Measurements from ENCODE around the gene CMTM4. TPM values are rescaled to one million over a fixed set of nuclear protein-coding genes. Genes with fewer than 3 reads are reported as not detected.

CMTM4 gene
- total and polyA plus RNA-seq, 4 donors: 24.3 to 78.0 (median 32.0) TPM

DNA sequence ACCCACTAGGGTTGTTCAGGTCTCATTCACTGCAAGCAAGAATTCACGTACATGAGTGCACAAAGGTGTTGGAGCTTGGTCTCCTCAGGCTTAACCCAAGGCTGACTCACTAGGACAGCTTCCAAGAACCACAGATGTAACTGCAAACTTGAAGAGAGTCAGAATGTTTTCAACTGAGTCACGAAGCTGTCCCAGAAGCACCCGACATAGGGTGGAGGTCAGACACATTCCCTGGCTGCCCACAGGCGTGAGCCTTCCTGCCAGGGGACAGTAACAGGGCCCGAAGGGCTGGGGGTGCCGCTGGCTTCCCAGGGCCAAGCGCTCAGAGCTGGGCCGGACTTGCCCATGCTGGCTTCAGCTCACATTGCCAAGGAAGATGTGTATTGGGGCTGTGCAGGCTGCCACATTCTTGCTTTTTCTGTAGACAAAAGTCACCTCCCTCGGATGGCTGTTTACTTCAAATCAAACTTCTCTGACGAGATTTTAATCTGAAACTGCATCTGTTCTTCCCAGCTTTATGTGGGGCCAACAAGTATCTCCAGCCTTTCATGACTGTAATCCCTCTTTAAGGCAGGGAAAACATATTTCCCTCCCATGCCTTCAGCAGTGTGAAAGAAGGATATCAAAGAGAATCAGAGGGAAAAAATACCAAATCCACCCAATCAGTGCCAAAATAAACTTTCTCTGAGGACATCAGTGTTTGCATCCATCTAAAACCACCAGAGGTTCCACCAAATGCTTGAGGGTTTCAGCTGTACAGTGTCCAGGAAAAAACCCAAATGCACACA, 77.8 kb downstream of the CMTM4 start:
- WGBS, 2 donors: 77 to 89% methylated on average over 10 of the region's 10 CpGs
- no peak for DNase-seq
- no peak overlapping the region for H3K27ac ChIP-seq (ENCODE audit: low read depth in 1 of 2, low read length in 1 of 2)

GRCh38 chr16:66617728-66618127, 78.8 kb downstream of the CMTM4 start:
- 76 to 78% methylated on average over 7 of the region's 7 CpGs for WGBS, 2 donors
- Histone ChIP-seq H3K9me3 (ENCODE audit: control insufficient read depth in 4 of 4, insufficient read depth in 3 of 4, low read length in 3 of 4) (no peaks in the 10 kb centered on the region), H3K36me3 (ENCODE audit: control insufficient read depth in 4 of 4, insufficient read depth in 4 of 4, low read length in 4 of 4) (peaks cover under 1 to 19% (median 7%) of the 10 kb centered on the region in 4 donors), H3K4me1 (ENCODE audit: control insufficient read depth in 5 of 5, insufficient read depth in 5 of 5, low read length in 5 of 5) (peaks cover 0 to 2% (median 0%) of the 10 kb centered on the region in 5 donors), H3K27ac (ENCODE audit: low read depth in 1 of 2, low read length in 1 of 2) (no peak overlapping the region), H3K9ac (ENCODE audit: insufficient read depth in 1 of 2, low read length in 2 of 2) (no peak overlapping the region), H3K4me3 (no peak overlapping the region), H3K27me3 (ENCODE audit: control insufficient read depth in 3 of 3, insufficient read depth in 3 of 3, low read length in 2 of 3) (no peaks in the 10 kb centered on the region)
- no peak for TF ChIP-seq CTCF (IDR thresholded peaks at IDR 0.05; ENCODE audit: control extremely low read depth, extremely low read depth)
- no peak for ATAC-seq (ENCODE audit: insufficient read depth, low FRiP score)
- no peak for DNase-seq

More for the DNA sequence above, 77.8 kb downstream of the CMTM4 start:
- H3K4me3 ChIP-seq: no peak overlapping the region
- H3K9me3 ChIP-seq (ENCODE audit: control insufficient read depth in 4 of 4, insufficient read depth in 3 of 4, low read length in 3 of 4): no peaks in the 10 kb centered on the region
- peaks cover 0 to 17% (median 2%) of the 10 kb centered on the region in 4 donors for H3K36me3 ChIP-seq (ENCODE audit: control insufficient read depth in 4 of 4, insufficient read depth in 4 of 4, low read length in 4 of 4)
- no peak for TF ChIP-seq CTCF (IDR thresholded peaks at IDR 0.05; ENCODE audit: control extremely low read depth, extremely low read depth)
- no peak overlapping the region for H3K9ac ChIP-seq (ENCODE audit: insufficient read depth in 1 of 2, low read length in 2 of 2)
- H3K27me3 ChIP-seq (ENCODE audit: control insufficient read depth in 3 of 3, insufficient read depth in 3 of 3, low read length in 2 of 3): no peaks in the 10 kb centered on the region
- ATAC-seq (ENCODE audit: insufficient read depth, low FRiP score): peak; percentile 67
- H3K4me1 ChIP-seq (ENCODE audit: control insufficient read depth in 5 of 5, insufficient read depth in 5 of 5, low read length in 5 of 5): peaks cover 0 to 2% (median 0%) of the 10 kb centered on the region in 5 donors

DNA sequence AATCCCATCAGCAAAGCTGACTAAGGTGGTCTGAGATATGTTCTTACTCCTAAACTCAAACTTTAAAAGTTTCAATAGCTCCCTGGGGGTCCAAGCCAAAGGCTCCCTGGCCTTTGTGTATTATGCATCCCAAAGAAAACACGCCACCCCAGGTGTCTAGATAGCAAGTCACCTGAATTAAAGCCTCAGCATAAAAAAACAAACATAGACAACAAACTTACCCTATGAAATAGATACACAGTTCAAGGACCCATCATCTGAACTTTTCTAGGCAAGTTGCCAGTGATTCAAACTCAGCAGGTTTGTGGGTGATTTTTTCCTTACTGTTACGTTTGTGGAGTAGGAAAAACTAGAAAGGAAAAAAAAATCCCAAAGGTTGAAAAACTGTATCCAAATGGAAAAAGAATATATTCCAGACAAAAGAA, 79.5 kb downstream of the CMTM4 start:
- ATAC-seq (ENCODE audit: insufficient read depth, low FRiP score) (no peak), DNase-seq (no peak)
- Histone ChIP-seq H3K4me3 (no peak overlapping the region), H3K27me3 (ENCODE audit: control insufficient read depth in 3 of 3, insufficient read depth in 3 of 3, low read length in 2 of 3) (no peaks in the 10 kb centered on the region), H3K9me3 (ENCODE audit: control insufficient read depth in 4 of 4, insufficient read depth in 3 of 4, low read length in 3 of 4) (no peaks in the 10 kb centered on the region), H3K4me1 (ENCODE audit: control insufficient read depth in 5 of 5, insufficient read depth in 5 of 5, low read length in 5 of 5) (peaks cover 0 to 2% (median 0%) of the 10 kb centered on the region in 5 donors), H3K27ac (ENCODE audit: low read depth in 1 of 2, low read length in 1 of 2) (no peak overlapping the region), H3K36me3 (ENCODE audit: control insufficient read depth in 4 of 4, insufficient read depth in 4 of 4, low read length in 4 of 4) (peaks cover 6 to 26% (median 10%) of the 10 kb centered on the region in 4 donors), H3K9ac (ENCODE audit: insufficient read depth in 1 of 2, low read length in 2 of 2) (no peak overlapping the region)
- no peak for TF ChIP-seq CTCF (IDR thresholded peaks at IDR 0.05; ENCODE audit: control extremely low read depth, extremely low read depth)
- WGBS, 2 donors: 78 to 84% methylated on average over 2 of the region's 2 CpGs

All from lung (tissue), 12 donors.